Spleen (tissue), 13 donors: ENCODE results near the gene ITGB2. TPM values are rescaled to one million over a fixed set of nuclear protein-coding genes. Genes with fewer than 3 reads are reported as not detected.

Experiments used
- DNase-seq: peaks from one replicate; pipeline ENCODE4 v3.0.0-alpha.2; 2020
- H3K27ac ChIP-seq, 8 donors: fragments of 200-600 bp; sonication (generic) in 7 of 8; 1 replicate in 4 of 8; 2 replicates in 4 of 8; pipeline versions ENCODE4 v1.5.0 to v1.8.0; 2016 to 2021; ENCODE audit warnings: inconsistent platforms in 4 of 8, mild to moderate bottlenecking in 4 of 8, moderate library complexity in 1 of 8
- H3K27me3 ChIP-seq, 7 donors: fragments of 200-600 bp; sonication (generic) in 6 of 7; replicated peaks in 1 of 7; 1 replicate in 4 of 7; 2 replicates in 3 of 7; pipeline versions ENCODE4 v1.5.0 to v1.8.0; 2016 to 2021; ENCODE audit warnings: inconsistent platforms in 3 of 7, mild to moderate bottlenecking in 1 of 7
- H3K36me3 ChIP-seq, 6 donors: fragments of 200-600 bp; sonication (generic) in 5 of 6; 1 replicate in 4 of 6; 2 replicates in 2 of 6; pipeline versions ENCODE4 v1.5.0 to v1.8.0; 2016 to 2021; ENCODE audit warnings: inconsistent platforms in 2 of 6
- H3K4me1 ChIP-seq, 6 donors: fragments of 200-600 bp; sonication (generic) in 5 of 6; 1 replicate in 3 of 6; 2 replicates in 3 of 6; pipeline versions ENCODE4 v1.5.0 to v1.8.0; 2016 to 2021; ENCODE audit warnings: inconsistent platforms in 3 of 6
- H3K4me3 ChIP-seq, 8 donors: fragments of 200-600 bp; sonication (generic) in 7 of 8; 1 replicate in 4 of 8; 2 replicates in 4 of 8; pipeline versions ENCODE4 v1.5.0 to v1.8.0; 2016 to 2021; ENCODE audit warnings: inconsistent platforms in 4 of 8, mild to moderate bottlenecking in 4 of 8, moderate library complexity in 2 of 8
- H3K9me3 ChIP-seq, 8 donors: fragments of 200-600 bp; sonication (generic) in 7 of 8; 1 replicate in 4 of 8; 2 replicates in 4 of 8; pipeline versions ENCODE4 v1.5.0 to v1.8.0; 2016 to 2021; ENCODE audit warnings: inconsistent platforms in 4 of 8
- CTCF ChIP-seq, 11 experiments: fragments of 200-600 bp in 7 of 11; fragments of 450-650 bp in 4 of 11; sonication (generic) in 4 of 11; IDR thresholded peaks in 8 of 11; conservative IDR thresholded peaks in 3 of 11; 1 replicate in 7 of 11; 2 replicates in 4 of 11; pipeline versions ENCODE4 v1.4.0 to v1.8.0; 2016 to 2021; ENCODE audit warnings: antibody characterized with exemption in 11 of 11, inconsistent platforms in 4 of 11, mild to moderate bottlenecking in 1 of 11
- POLR2A ChIP-seq, 3 donors: fragments of 450-650 bp; IDR thresholded peaks; one replicate each; pipeline ENCODE4 v1.5.1; 2017; ENCODE audit warnings: antibody characterized with exemption in 3 of 3, mild to moderate bottlenecking in 1 of 3
- POLR2AphosphoS5 ChIP-seq, 3 donors: sonication (generic); formaldehyde crosslinking; IDR thresholded peaks; one replicate each; pipeline ENCODE4 v1.5.1; 2017; ENCODE audit warnings: antibody characterized with exemption in 3 of 3
- WGBS, 5 donors: extraction: QIAGEN DNeasy Blood & Tissue Kit in 3 of 5; methylation state at CpG; one replicate each; pipeline versions ENCODE4 v1.1.5 to v1.1.7; 2013 to 2018; 5-methylcytosine and 5-hydroxymethylcytosine counted together
- intact Hi-C: fragments of 100-400 bp; cut with DNase I; formaldehyde crosslinking; loops from one replicate; pipeline ENCODE4 v1.15.0; 2023; ENCODE audit warnings: low total_unique reads
- long read RNA-seq, 2 donors: transcript quantifications; one replicate each; lab custom pipeline, GENCODE V29; 2026
- polyA plus RNA-seq, 3 donors: library from polyadenylated mRNA; stranded (reverse); fragments of 200-250 nt; gene quantifications; one replicate each; pipeline ENCODE4 v1.2.1, GENCODE V29; 2013
- total RNA-seq, 7 donors: library from RNA; depleted of rRNA in 3 of 7; stranded (reverse); fragments of >200 nt in 3 of 7; fragmentation: NEBNext Ultra II Directional in 4 of 7; extraction: Animal tissue kit (Norgen Biotek cat#: 25700) in 4 of 7; gene quantifications; one replicate each; pipeline versions ENCODE4 v1.1.0 to v1.2.1, GENCODE V29; 2016 to 2021
- donor health status: healthy with polysubstance abuse.
- donor health status: DM: no; HTN: no; CAD: no; lungs with moderate emphysema.
- donor health status: DM: no; HTN: no; CAD: no.
- donor health status: Bipolar disorder and iron deficiency.
- donor health status: healthy.
- donor health status: DM: no; HTN: no; CAD: no.
- donor health status: DM: yes; HTN: yes; CAD: no.

The ITGB2 gene
- total RNA-seq: 100 to 1,000 TPM; 285 to 754 (median 415) TPM
- 100 to 1,000 TPM in 2 of 3 donors, 10 to 100 TPM in 1; 92.1 to 332 (median 250) TPM for polyA plus RNA-seq
- long read RNA-seq, donor 1, transcript ITGB2-210 (3 exons, 704 nt): minor isoform, 6 of 87 reads
- long read RNA-seq, donor 1, transcript ITGB2-201 (16 exons, 2,955 nt): major isoform, 17 of 87 reads
- long read RNA-seq, donor 1, partial matches to known transcripts: 55 of 87 reads
- long read RNA-seq, donor 1, other reads (novel, unspliced or antisense): 6 of 87 reads
- long read RNA-seq, donor 2, transcript ITGB2-201 (16 exons, 2,955 nt): major isoform, 15 of 44 reads
- long read RNA-seq, donor 2, transcript ITGB2-210 (3 exons, 704 nt): minor isoform, 7 of 44 reads
- long read RNA-seq, donor 2, partial matches to known transcripts: 11 of 44 reads
- long read RNA-seq, donor 2, other reads (novel, unspliced or antisense): 8 of 44 reads

- intact Hi-C loops: loop anchor here (10.0 kb wide), 1 partner anchor 116 kb away; the partner anchor contains the start of gene UBE2G2
These were observed at the start of gene ITGB2 for GRCh38 chr21:44920694-44921604. Gene ITGB2 (minus strand): TSS chr21:44920899. CDS start chr21:44910782, 10,117 bp downstream.

GRCh38 chr21:44969931-44970755 is 49.4 kb upstream of the ITGB2 start:
- TF ChIP-seq POLR2A (IDR thresholded peaks at IDR 0.05) (no peak), POLR2AphosphoS5 (IDR thresholded peaks at IDR 0.05) (peak; percentile 29 to 60 (median 57)), CTCF (IDR thresholded peaks at IDR 0.05 in 8 of 11, conservative IDR thresholded peaks at IDR 0.05 in 3 of 11) (no peak)
- H3K27ac ChIP-seq: peak overlapping the region; percentile 51 to 93 (median 85)

More at GRCh38 chr21:44920694-44921604, at the start of gene ITGB2:
- peak within 1 kb of the TSS; percentile 57 to 93 (median 74) for H3K4me3 ChIP-seq
- H3K4me1 ChIP-seq: peaks cover 30 to 98% (median 79%) of the 10 kb centered on the region in 6 donors
- TF ChIP-seq POLR2A (IDR thresholded peaks at IDR 0.05) (peak in 1 of 3 donors; percentile 25), CTCF (IDR thresholded peaks at IDR 0.05 in 8 of 11, conservative IDR thresholded peaks at IDR 0.05 in 3 of 11) (no peak), POLR2AphosphoS5 (IDR thresholded peaks at IDR 0.05) (peak; percentile 81 to 90 (median 87))
- no peaks in the 10 kb centered on the region for H3K27me3 ChIP-seq
- WGBS, 5 donors: 31 to 41% (median 35%) methylated on average over 28 to 29 of the region's 29 CpGs
- peak within 1 kb of the TSS; percentile 77 to 97 (median 90) for H3K27ac ChIP-seq
- peaks cover 0 to 23% (median 11%) of the 10 kb centered on the region in 6 donors for H3K36me3 ChIP-seq
- no peaks in the 10 kb centered on the region for H3K9me3 ChIP-seq
- peak; percentile 97 for DNase-seq

GRCh38 chr21:44969066-44969670 is 48.5 kb upstream of the ITGB2 start:
- WGBS, 5 donors: 71 to 77% (median 75%) methylated on average over 20 of the region's 20 CpGs
- intact Hi-C loops: no loop called here
- H3K4me3 ChIP-seq: peak overlapping the region in 1 of 8 donors; percentile 59
- H3K9me3 ChIP-seq: no peaks in the 10 kb centered on the region
- H3K4me1 ChIP-seq: peaks cover 36 to 89% (median 77%) of the 10 kb centered on the region in 6 donors
- no peaks in the 10 kb centered on the region for H3K27me3 ChIP-seq
- peak overlapping the region; percentile 51 to 93 (median 85) for H3K27ac ChIP-seq
- DNase-seq: no peak
- no peak for TF ChIP-seq POLR2A (IDR thresholded peaks at IDR 0.05)
- TF ChIP-seq POLR2AphosphoS5 (IDR thresholded peaks at IDR 0.05): peak; percentile 20 to 75 (median 61)
- peaks cover 0 to 79% (median under 1%) of the 10 kb centered on the region in 6 donors for H3K36me3 ChIP-seq

More at GRCh38 chr21:44969931-44970755, 49.4 kb upstream of the ITGB2 start:
- Histone ChIP-seq H3K4me1 (peaks cover 32 to 80% (median 68%) of the 10 kb centered on the region in 6 donors), H3K4me3 (peak overlapping the region in 1 of 8 donors; percentile 59), H3K27me3 (no peaks in the 10 kb centered on the region), H3K9me3 (no peaks in the 10 kb centered on the region), H3K36me3 (peaks cover 0 to 84% (median 6%) of the 10 kb centered on the region in 6 donors)
- WGBS, 5 donors: 51 to 69% (median 67%) methylated on average over 16 to 24 of the region's 24 CpGs
- DNase-seq: peak; percentile 88
- intact Hi-C loops: no loop called here
